Measurements from ENCODE around the gene ACTN3. TPM values are rescaled to one million over a fixed set of nuclear protein-coding genes. Genes with fewer than 3 reads are reported as not detected.

ACTN3 gene
- total and polyA plus RNA-seq, 9 donors = 0.11 to 0.28 (median 0.23) TPM; not detected in 3

DNA sequence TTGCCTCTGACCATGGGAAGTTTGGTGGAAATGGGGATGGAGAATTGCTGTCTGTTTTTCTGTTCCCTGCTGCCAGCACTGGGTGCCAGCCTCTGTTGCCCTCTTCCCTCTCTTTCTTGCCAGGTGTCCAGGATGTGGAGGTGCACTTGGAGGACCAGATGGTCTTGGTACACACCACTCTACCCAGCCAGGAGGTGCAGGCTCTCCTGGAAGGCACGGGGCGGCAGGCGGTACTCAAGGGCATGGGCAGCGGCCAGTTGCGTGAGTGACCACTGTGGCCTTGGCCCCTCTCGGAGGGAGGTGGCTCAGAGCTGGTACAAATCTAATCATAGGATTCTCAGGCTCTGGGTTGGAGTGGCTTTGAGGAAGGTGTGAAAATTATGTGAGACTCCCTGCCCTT lies 52.3 kb downstream of the ACTN3 start:
- intact Hi-C loops (cut with DNase I) = loop anchor here in 1 of 4 donors (10.0 kb wide), 1 partner anchor 76 kb away; the partner anchor contains the start of gene RBM4B
- no peak for TF ChIP-seq EP300 (IDR thresholded peaks at IDR 0.05)
- TF ChIP-seq POLR2A (IDR thresholded peaks at IDR 0.05) = no peak
- TF ChIP-seq, protein P1, sequence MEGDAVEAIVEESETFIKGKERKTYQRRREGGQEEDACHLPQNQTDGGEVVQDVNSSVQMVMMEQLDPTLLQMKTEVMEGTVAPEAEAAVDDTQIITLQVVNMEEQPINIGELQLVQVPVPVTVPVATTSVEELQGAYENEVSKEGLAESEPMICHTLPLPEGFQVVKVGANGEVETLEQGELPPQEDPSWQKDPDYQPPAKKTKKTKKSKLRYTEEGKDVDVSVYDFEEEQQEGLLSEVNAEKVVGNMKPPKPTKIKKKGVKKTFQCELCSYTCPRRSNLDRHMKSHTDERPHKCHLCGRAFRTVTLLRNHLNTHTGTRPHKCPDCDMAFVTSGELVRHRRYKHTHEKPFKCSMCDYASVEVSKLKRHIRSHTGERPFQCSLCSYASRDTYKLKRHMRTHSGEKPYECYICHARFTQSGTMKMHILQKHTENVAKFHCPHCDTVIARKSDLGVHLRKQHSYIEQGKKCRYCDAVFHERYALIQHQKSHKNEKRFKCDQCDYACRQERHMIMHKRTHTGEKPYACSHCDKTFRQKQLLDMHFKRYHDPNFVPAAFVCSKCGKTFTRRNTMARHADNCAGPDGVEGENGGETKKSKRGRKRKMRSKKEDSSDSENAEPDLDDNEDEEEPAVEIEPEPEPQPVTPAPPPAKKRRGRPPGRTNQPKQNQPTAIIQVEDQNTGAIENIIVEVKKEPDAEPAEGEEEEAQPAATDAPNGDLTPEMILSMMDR (IDR thresholded peaks at IDR 0.05) = no peak
- Histone ChIP-seq H3K27me3 (no peaks in the 10 kb centered on the region), H3K4me3 (no peak overlapping the region), H3K4me1 (ENCODE audit: insufficient read depth) (peaks cover 8% of the 10 kb centered on the region), H3K27ac (no peak overlapping the region), H3K36me3 (no peaks in the 10 kb centered on the region), H3K9me3 (no peaks in the 10 kb centered on the region)
- DNase-seq = no peak
- WGBS, 3 donors = 92 to 96% (median 96%) methylated on average over 6 of the region's 6 CpGs

DNA sequence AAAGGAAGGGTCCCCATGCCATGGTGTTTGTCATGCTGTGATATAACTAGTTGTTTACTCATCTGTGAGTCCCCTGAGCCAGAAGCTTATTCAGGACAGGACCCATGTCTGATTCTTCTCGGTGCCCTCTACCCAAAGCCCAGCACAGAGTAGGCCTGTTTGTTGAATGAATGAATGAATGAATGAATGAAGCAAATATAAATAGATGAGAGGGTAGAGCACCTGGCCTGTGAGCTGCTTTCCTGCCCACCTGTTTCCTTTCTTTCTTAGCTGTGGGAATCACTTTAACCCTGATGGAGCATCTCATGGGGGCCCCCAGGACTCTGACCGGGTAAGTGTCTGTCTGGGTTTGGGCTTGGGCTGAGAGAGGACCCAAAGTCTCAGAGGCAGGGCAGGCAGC lies 53.5 kb downstream of the ACTN3 start:
- DNase-seq = no peak
- intact Hi-C loops (cut with DNase I) = no loop called here
- H3K4me1 ChIP-seq (ENCODE audit: insufficient read depth) = peaks cover 2% of the 10 kb centered on the region

DNA sequence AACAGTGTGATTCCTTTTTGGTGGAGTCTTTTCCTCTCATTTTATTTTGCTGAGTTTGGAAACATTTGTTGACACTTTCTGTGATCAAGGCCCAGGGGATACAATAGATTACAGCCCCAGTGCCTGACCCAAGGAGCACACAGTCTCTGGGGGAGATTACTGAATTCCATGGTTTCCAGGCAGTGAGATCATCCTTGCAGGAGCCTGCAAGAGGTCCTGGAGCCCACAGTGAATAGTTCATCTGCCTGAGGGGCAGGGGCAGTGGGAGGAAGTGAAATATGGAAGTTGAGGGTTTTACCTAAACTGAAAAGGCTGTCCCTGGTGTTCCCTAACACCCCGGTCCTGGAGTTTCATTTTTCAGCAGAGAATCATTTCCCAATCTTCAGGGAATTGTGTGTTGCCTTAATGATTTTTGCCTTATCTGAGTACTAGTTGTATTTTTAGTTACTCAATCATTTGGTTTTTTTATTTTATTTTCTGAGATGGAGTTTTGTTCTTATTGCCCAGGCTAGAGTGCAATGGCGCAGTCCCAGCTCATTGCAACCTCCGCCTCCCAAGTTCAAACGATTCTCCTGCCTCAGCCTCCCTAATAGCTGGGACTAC lies 54.0 kb downstream of the ACTN3 start:
- 82 to 93% (median 92%) methylated on average over 4 of the region's 4 CpGs for WGBS, 3 donors
- intact Hi-C loops (cut with DNase I) = no loop called here
- no peak for DNase-seq
- Histone ChIP-seq H3K27ac (no peak overlapping the region), H3K9me3 (no peaks in the 10 kb centered on the region), H3K36me3 (no peaks in the 10 kb centered on the region), H3K4me1 (ENCODE audit: insufficient read depth) (peaks cover under 1% of the 10 kb centered on the region), H3K4me3 (no peak overlapping the region), H3K27me3 (no peaks in the 10 kb centered on the region)
- TF ChIP-seq POLR2A (IDR thresholded peaks at IDR 0.05) = no peak
- TF ChIP-seq, protein P1 (IDR thresholded peaks at IDR 0.05) = no peak
- TF ChIP-seq EP300 (IDR thresholded peaks at IDR 0.05) = no peak

More for the DNA sequence above, 53.5 kb downstream of the ACTN3 start:
- Histone ChIP-seq H3K27me3 (no peaks in the 10 kb centered on the region), H3K36me3 (no peaks in the 10 kb centered on the region), H3K4me3 (no peak overlapping the region), H3K9me3 (no peaks in the 10 kb centered on the region), H3K27ac (no peak overlapping the region)
- 80 to 89% (median 89%) methylated on average over 2 of the region's 2 CpGs for WGBS, 3 donors
- TF ChIP-seq POLR2A (IDR thresholded peaks at IDR 0.05) (no peak), EP300 (IDR thresholded peaks at IDR 0.05) (no peak)
- TF ChIP-seq, protein P1 (IDR thresholded peaks at IDR 0.05) = no peak

DNA sequence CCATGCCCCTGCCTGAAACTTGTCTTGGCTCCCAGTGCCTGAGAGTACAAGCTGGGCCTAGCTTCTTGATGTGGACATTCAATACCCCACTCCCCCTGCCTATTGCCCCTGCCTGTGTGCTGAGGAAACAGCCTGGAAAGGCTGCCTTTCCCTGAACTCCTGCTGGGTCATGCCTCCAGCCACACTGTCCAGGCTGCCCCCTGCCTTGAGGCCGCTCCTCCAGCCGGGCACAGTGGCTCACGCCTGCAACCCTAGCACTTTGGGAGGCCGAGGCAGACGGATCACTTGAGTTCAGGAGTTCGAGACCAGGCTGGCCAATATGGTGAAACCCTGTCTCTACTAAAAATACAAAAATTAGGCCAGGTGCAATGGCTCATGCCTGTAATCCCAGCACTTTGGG lies 56.4 kb downstream of the ACTN3 start:
- Histone ChIP-seq H3K4me3 (no peak overlapping the region), H3K27me3 (no peaks in the 10 kb centered on the region), H3K36me3 (no peaks in the 10 kb centered on the region), H3K9me3 (no peaks in the 10 kb centered on the region), H3K27ac (no peak overlapping the region), H3K4me1 (ENCODE audit: insufficient read depth) (peaks cover 3% of the 10 kb centered on the region)
- DNase-seq = no peak
- TF ChIP-seq, protein P1 (IDR thresholded peaks at IDR 0.05) = no peak
- no peak for TF ChIP-seq POLR2A (IDR thresholded peaks at IDR 0.05)
- TF ChIP-seq EP300 (IDR thresholded peaks at IDR 0.05) = no peak
- 89 to 95% (median 94%) methylated on average over 6 of the region's 6 CpGs for WGBS, 3 donors
- intact Hi-C loops (cut with DNase I) = no loop called here
